A549 (cell line): Measurements from ENCODE around the gene CACNA1D.

Experiments used
- CEBPB ChIP-seq, 2 experiments: fragments of >200 bp in 1 of 2; sonication (Bioruptor Twin) in 1 of 2; formaldehyde crosslinking in 1 of 2; IDR thresholded peaks; 2 replicates each; pipeline ENCODE4 v1.6.1; 2012 to 2016
- CTCF ChIP-seq: fragments of >200 bp; sonication (Bioruptor Twin); formaldehyde crosslinking; IDR thresholded peaks from 3 replicates; pipeline ENCODE4 v1.5.1; 2016
- E2F6 ChIP-seq: IDR thresholded peaks from 2 replicates; pipeline ENCODE4 v1.6.1; 2012; ENCODE audit warnings: low read depth, borderline replicate concordance
- EP300 ChIP-seq, 2 experiments: fragments of >200 bp; sonication (Bioruptor Twin); formaldehyde crosslinking; IDR thresholded peaks; 2 replicates in 1 of 2; 3 replicates in 1 of 2; pipeline ENCODE4 v1.6.1; 2016 to 2017
- HEYL ChIP-seq: fragments of 250-450 bp; sonication (Bioruptor Pico); IDR thresholded peaks from 2 replicates; pipeline ENCODE4 v1.8.0; 2021; ENCODE audit warnings: mild to moderate bottlenecking, moderate library complexity
- MYC ChIP-seq: IDR thresholded peaks from 2 replicates; pipeline ENCODE4 v1.6.1; 2012; ENCODE audit warnings: mild to moderate bottlenecking, inconsistent platforms, low read length, improper control_type of control experiment, borderline replicate concordance
- POLR2A ChIP-seq: IDR thresholded peaks from 2 replicates; pipeline ENCODE4 v1.6.1; 2012; ENCODE audit warnings: mild to moderate bottlenecking, low read length
- REST ChIP-seq: fragments of 200-600 bp; sonication (generic); IDR thresholded peaks from 2 replicates; pipeline ENCODE4 v1.6.1; 2016; ENCODE audit warnings: antibody characterized with exemption, mild to moderate bottlenecking, moderate library complexity

- TF ChIP-seq CTCF (no peak), MYC (no peak), HEYL (CRISPR knock-in tag) (no peak), CEBPB (IDR thresholded peaks at IDR 0.05) (no peak), POLR2A (no peak), E2F6 (no peak), EP300 (IDR thresholded peaks at IDR 0.05) (no peak), REST (no peak)
Observed at GRCh38 chr3:53650424-53650823, 156.0 kb downstream of the CACNA1D start.
